NT2/D1 (cell line): ENCODE results near the gene CPB2.
A peak's percentile ranks its signal among the peaks of the same experiment; 100 is the strongest.

Experiments
- DNase-seq: peaks from one replicate; pipeline ENCODE4 v3.0.0-alpha.2; 2011; ENCODE audit warnings: low read depth, low spot score
- H3K27me3 ChIP-seq: 2 replicates; pipeline ENCODE4 v1.6.0; 2011; ENCODE audit warnings: mild to moderate bottlenecking; ENCODE audit not compliant: insufficient read length, insufficient read depth
- H3K36me3 ChIP-seq: 2 replicates; pipeline ENCODE4 v1.6.1; 2011; ENCODE audit warnings: mild to moderate bottlenecking, low read length, mixed read lengths; ENCODE audit not compliant: insufficient read depth, insufficient read length
- H3K4me1 ChIP-seq: 2 replicates; pipeline ENCODE4 v1.5.1; 2011; ENCODE audit not compliant: insufficient read depth, insufficient read length
- H3K4me3 ChIP-seq: 2 replicates; pipeline ENCODE4 v1.5.1; 2011; ENCODE audit warnings: low read depth; ENCODE audit not compliant: insufficient read length
- H3K9ac ChIP-seq: 2 replicates; pipeline ENCODE4 v1.6.0; 2011; ENCODE audit warnings: low read depth; ENCODE audit not compliant: insufficient read length
- H3K9me3 ChIP-seq: 2 replicates; pipeline ENCODE4 v1.5.1; 2011; ENCODE audit warnings: mild to moderate bottlenecking, low read length; ENCODE audit not compliant: insufficient read depth
- SUZ12 ChIP-seq: IDR thresholded peaks from 2 replicates; pipeline ENCODE4 v1.6.1; 2011; ENCODE audit not compliant: insufficient read length, insufficient read depth; ENCODE audit errors: extremely low read depth
- YY1 ChIP-seq: IDR thresholded peaks from 2 replicates; pipeline ENCODE4 v1.6.1; 2011; ENCODE audit not compliant: insufficient read length, insufficient read depth
- ZNF274 ChIP-seq: IDR thresholded peaks from 2 replicates; pipeline ENCODE4 v1.6.1; 2011; ENCODE audit warnings: mild to moderate bottlenecking, low read depth, low read length

CPB2 gene

DNA sequence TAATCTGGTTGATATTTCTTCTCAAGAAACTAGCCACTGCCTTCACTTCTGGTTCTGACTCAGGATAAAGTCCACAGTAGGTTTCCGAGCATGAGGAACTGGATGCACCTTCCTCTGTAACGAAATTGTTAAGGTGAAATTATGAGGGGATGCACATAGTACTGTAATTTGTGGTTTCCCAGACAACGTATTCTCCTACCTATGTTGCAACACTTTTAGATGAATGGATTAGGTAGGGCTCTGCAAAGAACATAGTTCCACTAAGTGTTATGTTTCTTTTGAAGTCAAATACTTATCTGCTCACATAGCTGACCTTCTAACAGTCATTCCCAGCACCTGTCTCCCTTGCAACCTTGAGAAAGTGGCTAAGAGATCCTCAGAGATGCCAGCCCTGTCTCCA is 46.6 kb downstream of the CPB2 start:
- Histone ChIP-seq H3K4me1 (no peaks in the 10 kb centered on the region), H3K4me3 (no peak overlapping the region), H3K36me3 (no peaks in the 10 kb centered on the region), H3K27me3 (no peaks in the 10 kb centered on the region), H3K9ac (no peak overlapping the region), H3K9me3 (no peaks in the 10 kb centered on the region)
- no peak for DNase-seq
- TF ChIP-seq ZNF274 (no peak), YY1 (no peak), SUZ12 (no peak)

DNA sequence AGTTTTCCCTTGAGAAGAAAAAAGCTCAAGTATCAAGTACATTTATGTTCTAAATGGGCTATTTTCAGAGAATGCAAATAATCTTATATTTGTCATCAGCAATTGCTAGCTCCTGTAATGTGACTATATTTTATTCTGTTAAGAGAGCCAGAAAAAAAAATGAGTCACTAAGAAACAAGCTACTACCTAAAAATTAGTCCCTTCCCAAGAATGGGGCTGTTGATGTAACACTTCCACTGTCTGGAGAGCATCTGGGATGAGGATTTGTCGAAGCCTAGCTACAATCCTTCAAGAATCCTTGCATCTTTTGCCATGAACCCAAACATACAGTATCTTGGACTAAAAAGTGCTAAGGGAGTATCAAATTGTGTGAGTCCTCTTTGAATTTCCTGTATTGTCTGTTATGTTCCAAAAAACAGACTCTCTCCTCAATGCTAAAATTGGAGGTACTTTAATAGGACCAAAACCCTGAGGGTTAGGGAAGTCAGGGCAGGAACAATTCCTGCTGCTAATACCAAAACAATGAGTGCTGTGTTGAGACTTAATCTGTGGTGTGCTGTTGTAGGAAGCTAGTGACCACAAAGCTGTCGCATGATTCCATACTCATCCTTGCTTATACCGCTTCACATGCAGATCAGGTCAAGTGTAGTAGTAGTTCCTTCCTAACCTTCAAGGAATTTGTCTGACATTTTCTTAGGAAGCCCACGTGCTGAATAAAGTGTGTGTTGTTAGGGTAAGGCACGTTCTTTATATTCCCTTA is 47.4 kb downstream of the CPB2 start:
- no peak for TF ChIP-seq ZNF274
- Histone ChIP-seq H3K36me3 (no peaks in the 10 kb centered on the region), H3K9me3 (no peaks in the 10 kb centered on the region), H3K27me3 (no peaks in the 10 kb centered on the region), H3K4me1 (no peaks in the 10 kb centered on the region), H3K9ac (no peak overlapping the region), H3K4me3 (no peak overlapping the region)
- DNase-seq, result no peak

DNA sequence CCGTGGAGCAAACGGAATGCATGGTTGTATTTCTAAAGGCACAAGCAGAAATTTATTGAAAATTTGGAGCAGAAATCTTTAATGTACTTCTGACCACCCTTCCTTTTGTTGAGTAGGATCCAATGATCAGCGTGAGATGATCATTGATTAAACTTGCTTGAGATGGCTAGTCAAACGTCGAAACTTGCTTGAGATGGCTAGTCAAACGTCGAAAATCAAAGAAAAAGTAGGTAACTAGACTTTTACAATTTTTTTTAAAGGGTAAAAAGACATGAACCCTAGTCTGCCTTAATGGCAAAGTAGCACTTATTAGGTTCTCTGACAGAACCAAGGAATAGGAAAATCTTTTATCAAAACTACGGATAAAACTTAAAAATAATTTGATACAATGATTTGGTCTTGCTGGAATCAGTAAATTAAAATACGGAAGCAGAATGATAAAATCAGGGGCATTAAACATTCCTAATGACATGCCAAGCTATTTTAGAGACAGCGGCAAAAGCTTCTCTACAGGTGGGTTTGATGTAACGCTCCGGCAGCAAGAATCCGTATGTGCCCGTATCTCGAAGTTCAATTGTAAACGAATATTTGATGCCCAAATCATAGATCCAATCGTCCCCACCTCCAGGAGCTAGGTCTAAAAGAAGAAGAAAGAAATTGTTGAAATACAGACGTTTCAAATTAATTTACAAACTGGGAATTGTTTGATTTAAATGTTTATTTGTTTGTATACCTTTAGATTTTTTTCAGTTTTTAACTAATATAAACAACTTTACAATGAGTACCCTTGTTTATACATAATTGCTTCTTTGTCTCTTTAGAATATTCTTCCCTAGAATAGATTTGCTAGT is 51.4 kb downstream of the CPB2 start:
- Histone ChIP-seq H3K9me3 (no peaks in the 10 kb centered on the region), H3K9ac (peak overlapping the region; percentile 84), H3K27me3 (no peaks in the 10 kb centered on the region), H3K4me1 (no peaks in the 10 kb centered on the region), H3K36me3 (no peaks in the 10 kb centered on the region), H3K4me3 (peak overlapping the region; percentile 78)
- TF ChIP-seq ZNF274 (no peak), YY1 (no peak), SUZ12 (no peak)
- no peak for DNase-seq

DNA sequence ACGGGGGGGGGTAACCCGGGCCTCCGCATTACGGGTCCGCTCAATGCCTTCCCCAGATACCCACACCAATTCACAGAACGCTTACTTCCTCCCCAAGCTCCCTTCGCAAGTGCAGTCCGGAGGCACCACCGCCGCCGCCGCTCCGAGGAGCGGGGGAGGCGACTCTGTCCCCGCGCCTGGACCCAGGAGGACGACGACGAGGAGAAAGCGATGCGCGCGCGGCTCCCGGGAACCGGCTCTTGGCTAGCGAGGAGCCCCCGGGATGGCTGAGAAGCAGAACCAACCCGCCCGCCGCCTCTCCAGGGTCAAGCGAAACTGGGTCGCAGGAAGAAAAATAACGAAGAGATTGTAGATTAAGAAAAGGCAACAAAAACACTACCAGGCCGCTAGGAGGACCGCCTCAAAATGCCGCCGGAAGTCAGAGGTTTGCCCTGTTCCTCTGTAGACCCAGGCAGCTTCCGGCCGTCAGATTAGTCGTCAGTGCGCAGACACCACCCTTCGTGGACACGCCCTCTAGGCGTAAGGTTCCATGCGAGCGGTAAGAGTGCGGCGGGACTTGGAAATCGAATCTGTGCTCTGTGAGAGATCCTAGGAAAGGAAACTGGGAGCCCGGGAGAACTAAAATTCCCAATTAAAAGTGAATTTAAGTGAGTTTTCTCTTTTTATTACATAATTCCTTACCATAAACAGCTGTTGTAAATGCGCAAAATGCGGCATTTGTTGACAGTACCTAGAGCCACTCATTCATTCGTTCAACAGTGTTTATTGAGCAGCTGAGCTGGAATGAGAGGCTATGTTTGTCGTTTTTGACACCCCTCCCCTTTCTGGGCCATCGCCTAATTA is 52.3 kb downstream of the CPB2 start, which contains the start of gene ZC3H13:
TSS of gene ZC3H13 (minus strand) at position 428 of the 843 bp plus-strand sequence. CDS start 7,239 bp downstream, outside the sequence.
- peak within 1 kb of the TSS; percentile 78 for H3K4me3 ChIP-seq
- no peaks in the 10 kb centered on the region for H3K9me3 ChIP-seq
- no peaks in the 10 kb centered on the region for H3K36me3 ChIP-seq
- DNase-seq, result peak; percentile 91
- TF ChIP-seq SUZ12, result no peak
- no peak for TF ChIP-seq ZNF274
- TF ChIP-seq YY1, result no peak
- no peaks in the 10 kb centered on the region for H3K27me3 ChIP-seq
- H3K9ac ChIP-seq, result peak within 1 kb of the TSS; percentile 84
- no peaks in the 10 kb centered on the region for H3K4me1 ChIP-seq

DNA sequence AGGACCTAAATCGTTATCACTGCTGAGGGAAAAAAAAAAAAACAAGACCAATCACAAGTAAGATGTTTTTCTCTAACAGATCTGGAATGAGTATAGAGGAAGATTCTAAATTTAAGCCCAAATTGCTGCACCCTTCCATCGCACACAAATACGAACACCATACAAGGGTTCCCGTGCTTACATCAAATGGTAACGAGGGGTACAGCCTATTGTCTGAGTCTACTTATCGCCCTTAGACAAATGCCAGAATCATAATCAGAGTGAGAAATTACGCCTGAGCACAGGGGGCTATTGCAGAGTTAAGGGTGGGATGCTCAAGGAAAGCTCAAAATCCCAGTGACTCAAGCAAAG is 52.9 kb downstream of the CPB2 start:
- no peaks in the 10 kb centered on the region for H3K9me3 ChIP-seq
- H3K27me3 ChIP-seq, result no peaks in the 10 kb centered on the region
- peak overlapping the region; percentile 84 for H3K9ac ChIP-seq
- no peaks in the 10 kb centered on the region for H3K4me1 ChIP-seq
- peak overlapping the region; percentile 78 for H3K4me3 ChIP-seq
- H3K36me3 ChIP-seq, result no peaks in the 10 kb centered on the region
- no peak for DNase-seq
- TF ChIP-seq ZNF274, result no peak

DNA sequence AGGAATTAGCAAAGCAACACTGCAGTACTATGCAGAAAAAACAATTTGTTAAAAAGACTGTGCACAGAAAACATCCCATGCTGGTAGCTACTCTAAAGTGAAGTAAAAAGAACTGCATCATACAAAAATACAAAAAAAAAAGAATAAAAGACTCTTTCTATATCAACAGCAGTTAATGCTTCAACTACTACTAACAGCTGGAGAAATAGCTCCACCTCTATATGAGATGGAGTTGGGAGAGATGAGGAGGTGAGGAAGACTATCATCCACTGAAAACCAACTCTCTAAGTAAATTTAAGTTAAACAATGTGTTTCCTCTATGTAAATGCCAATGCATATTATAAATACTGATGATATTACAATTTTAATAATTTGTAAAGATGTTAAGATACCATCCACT is 54.1 kb downstream of the CPB2 start:
- no peak for DNase-seq
- H3K9ac ChIP-seq, result no peak overlapping the region
- TF ChIP-seq YY1 (no peak), SUZ12 (no peak)
- no peaks in the 10 kb centered on the region for H3K36me3 ChIP-seq
- H3K4me1 ChIP-seq, result no peaks in the 10 kb centered on the region
- no peak overlapping the region for H3K4me3 ChIP-seq
- no peaks in the 10 kb centered on the region for H3K27me3 ChIP-seq
- H3K9me3 ChIP-seq, result no peaks in the 10 kb centered on the region

DNA sequence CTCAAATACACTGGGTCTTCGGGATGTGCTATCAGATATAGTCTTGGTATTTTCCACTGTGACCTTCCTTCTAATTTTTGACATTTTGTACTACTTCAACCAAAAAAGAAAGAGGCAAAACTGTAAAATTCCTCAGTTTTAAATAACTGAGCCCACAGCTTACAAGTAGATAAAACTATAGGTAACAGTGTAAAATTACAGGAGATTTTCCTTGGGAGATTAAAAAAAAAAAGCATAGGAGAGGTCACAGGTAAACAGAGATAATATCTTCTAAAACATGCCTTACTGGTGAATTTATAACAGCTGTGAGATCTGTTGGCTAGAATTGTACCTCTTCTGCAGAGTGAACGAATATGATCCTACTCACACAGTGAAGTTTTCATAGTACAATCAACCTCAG is 59.4 kb downstream of the CPB2 start:
- H3K4me1 ChIP-seq, result no peaks in the 10 kb centered on the region
- no peak overlapping the region for H3K9ac ChIP-seq
- DNase-seq, result no peak
- no peaks in the 10 kb centered on the region for H3K9me3 ChIP-seq
- no peaks in the 10 kb centered on the region for H3K27me3 ChIP-seq
- peaks cover 18% of the 10 kb centered on the region for H3K36me3 ChIP-seq
- TF ChIP-seq SUZ12 (no peak), ZNF274 (no peak), YY1 (no peak)
- no peak overlapping the region for H3K4me3 ChIP-seq
